Activated effector memory CD4-positive, alpha-beta T cell treated with Interleukin-2 at 50 U/mL for 16 hours (primary cell): ENCODE data around the gene BICC1.

ENCODE experiments used
- DNase-seq: peaks from one replicate; pipeline ENCODE4 v3.0.0-alpha.2; 2020

The BICC1 gene

DNA sequence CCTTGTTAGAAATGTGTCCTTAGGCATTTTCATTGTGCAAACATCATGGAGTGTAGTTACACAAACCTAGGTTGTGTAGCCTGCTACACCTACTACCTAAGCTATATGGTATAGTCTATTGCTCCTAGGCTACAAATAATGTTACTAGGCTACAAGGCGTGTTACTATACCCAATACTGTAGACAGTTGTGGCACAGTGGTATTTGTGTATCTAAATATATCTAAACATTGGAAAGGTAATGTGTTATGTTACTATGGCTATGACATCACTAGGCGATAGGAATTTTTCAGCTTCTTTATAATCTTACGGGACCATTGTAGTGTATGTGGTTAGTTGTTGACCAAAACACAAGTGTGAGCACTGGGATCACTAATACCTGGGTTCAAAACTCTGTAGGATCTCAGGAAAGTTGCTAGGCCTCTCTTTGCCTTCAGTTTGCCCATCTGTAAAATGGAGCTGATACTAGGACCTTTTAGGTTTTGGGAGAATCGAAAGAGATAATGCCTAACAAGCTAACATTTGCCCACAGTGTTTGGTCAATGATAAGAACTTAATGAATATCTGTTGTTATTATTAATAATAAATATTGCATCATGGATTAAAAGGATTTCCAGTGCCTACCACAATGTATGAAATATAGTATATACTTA is 2.7 kb downstream of the BICC1 start:
- DNase-seq: no peak

DNA sequence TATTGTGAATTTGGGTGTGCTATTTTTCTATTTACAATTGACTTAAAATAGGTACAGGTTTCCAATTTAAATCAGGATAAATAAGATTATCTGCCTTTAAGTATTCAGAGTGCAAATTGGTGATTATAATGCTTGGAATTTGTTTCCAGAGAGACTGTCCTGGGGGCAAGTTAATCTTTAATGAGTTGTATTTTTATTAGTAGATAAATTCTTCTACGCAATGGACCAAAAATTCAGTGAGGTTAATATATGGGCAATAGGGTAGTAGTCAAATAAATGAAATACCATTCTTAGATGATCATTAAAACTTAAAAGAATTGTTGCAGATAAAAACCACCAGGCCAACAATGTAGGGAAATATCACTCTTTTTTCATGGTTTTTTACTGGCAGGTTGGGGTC is 3.4 kb downstream of the BICC1 start:
- no peak for DNase-seq

- no peak for DNase-seq
These were observed 4.0 kb downstream of the BICC1 start for GRCh38 chr10:58516671-58517070.

- DNase-seq: no peak
These were observed 4.4 kb downstream of the BICC1 start for GRCh38 chr10:58517081-58517480.

- DNase-seq: no peak
These were observed 5.1 kb downstream of the BICC1 start for GRCh38 chr10:58517491-58518355.

DNA sequence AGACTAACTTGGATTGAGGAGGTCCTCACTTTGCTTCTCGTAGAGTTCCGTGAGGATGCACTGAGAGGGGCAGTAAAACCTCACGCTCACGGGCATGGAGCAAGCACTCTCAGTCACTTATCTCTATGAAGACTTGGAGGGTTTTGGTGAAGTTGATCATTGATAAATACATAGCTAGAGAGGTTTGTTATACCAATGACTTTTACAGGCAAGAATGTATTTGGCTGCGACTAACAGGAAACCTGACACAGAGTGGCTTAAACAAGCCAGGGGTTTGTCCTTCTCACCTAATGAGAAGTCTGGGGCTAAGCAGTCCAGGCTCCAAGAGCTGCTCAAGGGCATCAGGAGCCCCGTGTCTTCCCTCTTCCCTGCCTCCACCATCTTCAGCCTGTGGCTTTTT is 6.1 kb downstream of the BICC1 start:
- no peak for DNase-seq

- no peak for DNase-seq
These were observed 16.5 kb downstream of the BICC1 start for GRCh38 chr10:58529077-58529728.

GRCh38 chr10:58531084-58531695 is 18.5 kb downstream of the BICC1 start:
- DNase-seq: no peak

DNA sequence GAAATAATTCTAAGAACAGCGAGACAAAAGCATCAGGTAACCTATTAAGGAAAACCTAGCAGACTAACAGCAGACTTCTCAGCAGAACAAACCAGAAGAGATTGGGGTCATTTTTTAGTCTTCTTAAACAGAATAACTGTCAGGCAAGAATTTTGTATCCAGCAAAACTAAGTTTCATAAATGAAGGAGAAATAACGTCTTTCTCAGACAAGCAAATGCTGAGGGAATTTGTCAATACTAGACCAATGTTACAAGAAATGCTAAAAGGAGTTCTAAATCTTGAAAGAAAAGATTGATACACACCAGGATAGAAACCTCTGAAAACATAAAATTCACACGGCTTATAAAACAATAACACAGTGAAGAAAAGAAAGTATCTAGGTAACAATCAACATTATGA is 22.6 kb downstream of the BICC1 start:
- DNase-seq: no peak

DNA sequence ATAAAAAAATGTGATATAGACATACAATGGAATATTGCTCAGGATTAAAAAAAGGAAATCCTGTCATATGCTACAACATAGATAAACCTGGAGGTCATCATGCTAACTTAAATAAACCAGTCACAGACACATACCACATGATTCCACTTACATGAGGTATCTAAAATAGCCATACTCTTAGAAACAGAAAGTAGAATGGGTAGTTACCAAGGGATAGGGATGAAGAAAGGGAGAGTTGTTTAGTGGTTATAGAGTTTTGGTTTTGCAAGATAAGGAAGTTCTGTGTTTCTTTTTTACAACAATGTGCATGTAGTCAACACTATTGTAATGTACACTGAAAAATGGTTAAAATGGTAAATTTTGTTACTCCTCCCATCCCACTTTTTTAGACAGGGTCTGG is 30.5 kb downstream of the BICC1 start:
- no peak for DNase-seq

GRCh38 chr10:58544135-58544534 is 31.5 kb downstream of the BICC1 start:
- no peak for DNase-seq

- no peak for DNase-seq
These were observed 32.8 kb downstream of the BICC1 start for GRCh38 chr10:58545427-58545826.

GRCh38 chr10:58546137-58546536 is 33.5 kb downstream of the BICC1 start:
- no peak for DNase-seq

DNA sequence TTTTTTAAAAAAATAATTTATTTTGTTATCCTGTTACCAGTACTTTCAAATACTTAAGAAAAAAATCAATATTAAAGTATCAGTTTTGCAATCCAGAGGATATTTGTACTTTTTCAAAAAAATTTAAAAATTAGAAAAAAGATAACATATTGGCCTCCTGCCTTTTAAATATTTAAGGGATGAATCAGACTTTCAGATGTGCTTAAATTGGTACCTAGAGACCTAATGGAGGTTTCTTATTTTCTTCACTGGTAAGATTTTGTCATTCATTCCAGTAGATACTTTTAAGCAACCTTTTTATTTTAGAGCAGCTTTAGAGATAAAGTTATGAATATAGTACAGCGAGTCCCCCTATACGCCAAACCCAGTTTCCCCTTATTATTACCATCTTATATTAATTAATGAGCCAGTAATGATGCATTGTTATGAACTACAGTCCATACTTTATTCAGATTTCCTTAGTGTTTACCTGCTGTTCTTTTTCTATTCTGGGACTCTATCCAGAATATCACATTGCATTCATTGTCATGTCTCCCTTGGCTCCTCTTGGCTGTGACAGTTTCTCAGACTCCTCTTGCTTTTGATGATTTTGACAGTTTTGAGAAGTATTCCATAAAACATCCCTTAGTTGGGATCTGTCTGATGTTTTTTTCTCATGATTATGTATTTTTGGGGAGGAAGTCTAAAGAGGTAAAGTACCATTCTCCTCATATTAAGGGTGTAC is 34.2 kb downstream of the BICC1 start:
- DNase-seq: no peak

DNA sequence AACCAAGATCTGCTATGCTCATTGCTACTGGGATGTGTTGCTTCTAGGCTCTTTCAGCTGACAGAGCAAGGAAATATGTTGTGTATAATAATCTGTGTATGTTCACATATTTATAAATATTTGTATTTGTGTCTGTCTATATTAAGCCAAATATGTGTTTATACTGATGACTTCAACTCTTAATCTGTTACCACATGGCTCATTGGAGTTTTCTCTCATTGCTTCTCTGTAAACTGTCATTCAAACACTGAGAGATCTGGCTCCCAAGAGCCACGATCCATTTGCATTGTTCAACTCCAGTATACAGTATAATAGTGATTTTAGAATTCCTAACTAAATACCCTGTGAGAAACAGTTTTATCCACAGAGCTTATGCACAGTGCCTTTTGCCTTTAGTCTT is 35.3 kb downstream of the BICC1 start:
- no peak for DNase-seq

- no peak for DNase-seq
These were observed 41.6 kb downstream of the BICC1 start for GRCh38 chr10:58554316-58554715.

GRCh38 chr10:58555170-58555929 is 42.7 kb downstream of the BICC1 start:
- no peak for DNase-seq

DNA sequence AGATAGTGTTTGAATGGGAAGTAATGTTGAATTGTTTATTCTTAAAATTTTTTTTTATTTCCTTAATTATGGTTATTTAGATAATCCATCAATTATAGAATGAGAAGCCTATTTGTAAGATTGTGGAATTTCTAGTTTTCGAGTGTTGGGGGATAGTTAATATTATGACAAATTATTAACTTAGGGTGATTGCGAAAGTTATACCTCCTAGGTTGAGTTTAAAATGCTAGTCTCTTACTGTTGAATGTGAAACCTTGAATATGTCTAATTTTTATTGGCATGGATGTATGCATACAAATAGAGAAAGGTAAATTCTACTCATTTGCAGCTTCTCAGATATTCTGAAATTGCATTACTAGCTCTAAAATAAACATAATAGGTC is 43.2 kb downstream of the BICC1 start:
- DNase-seq: no peak

GRCh38 chr10:58556516-58557165 is 44.0 kb downstream of the BICC1 start:
- DNase-seq: no peak

DNA sequence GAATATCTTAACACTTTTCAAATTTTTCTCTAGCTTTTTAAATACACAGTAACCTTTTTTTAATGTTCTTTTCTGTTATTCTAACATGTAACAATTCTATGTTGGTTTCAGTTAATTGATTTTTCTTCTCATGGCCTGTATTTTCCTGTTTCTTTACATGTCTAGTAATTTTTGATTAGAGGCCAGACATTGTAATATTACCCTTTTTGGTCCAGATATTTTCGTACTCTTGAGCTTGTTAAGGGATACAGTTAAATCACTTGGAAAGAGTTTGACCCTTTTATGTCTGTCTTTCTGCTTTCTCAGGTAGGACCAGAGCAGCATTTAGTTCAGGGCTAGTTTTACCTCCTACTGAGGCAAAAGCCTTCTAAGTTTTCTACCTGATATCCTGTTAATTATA is 45.0 kb downstream of the BICC1 start:
- no peak for DNase-seq

GRCh38 chr10:58560068-58560467 is 47.4 kb downstream of the BICC1 start:
- DNase-seq: no peak

GRCh38 chr10:58565271-58565670 is 52.6 kb downstream of the BICC1 start:
- DNase-seq: no peak
